Prostate gland (tissue), 2 donors: ENCODE measurements around the gene STK17B. TPM values are rescaled to one million over a fixed set of nuclear protein-coding genes. Genes with fewer than 3 reads are reported as not detected.

Experiments
- DNase-seq: peaks from one replicate; pipeline ENCODE4 v3.0.0-alpha.2; 2019; ENCODE audit warnings: low spot score
- H3K27ac ChIP-seq, 2 donors: fragments of 200-600 bp; sonication (generic); 2 replicates each; pipeline ENCODE4 v1.5.1; 2017 to 2019
- H3K27me3 ChIP-seq: fragments of 200-600 bp; sonication (generic); replicated peaks from 2 replicates; pipeline ENCODE4 v1.5.1; 2019; ENCODE audit not compliant: insufficient read depth
- H3K36me3 ChIP-seq, 2 donors: fragments of 200-600 bp; sonication (generic); 1 replicate in 1 of 2; 2 replicates in 1 of 2; pipeline versions ENCODE4 v1.5.1 to v1.8.1; 2017 to 2019
- H3K4me1 ChIP-seq: fragments of 200-600 bp; sonication (generic); replicated peaks from 2 replicates; pipeline ENCODE4 v1.5.1; 2019
- H3K4me3 ChIP-seq, 2 donors: fragments of 200-600 bp; sonication (generic); 2 replicates each; pipeline ENCODE4 v1.5.1; 2017 to 2019
- H3K9me3 ChIP-seq: fragments of 200-600 bp; sonication (generic); 2 replicates; pipeline ENCODE4 v1.5.1; 2017
- CTCF ChIP-seq, 4 experiments: fragments of 200-600 bp in 2 of 4; fragments of 450-650 bp in 2 of 4; sonication (generic) in 2 of 4; IDR thresholded peaks; 1 replicate in 3 of 4; 2 replicates in 1 of 4; pipeline ENCODE4 v1.5.1; 2016 to 2019; ENCODE audit warnings: antibody characterized with exemption in 4 of 4, mild to moderate bottlenecking in 2 of 4, moderate library complexity in 2 of 4
- POLR2A ChIP-seq: fragments of 450-650 bp; IDR thresholded peaks from one replicate; pipeline ENCODE4 v1.6.1; 2016; ENCODE audit warnings: antibody characterized with exemption, mild to moderate bottlenecking
- POLR2AphosphoS5 ChIP-seq: sonication (generic); formaldehyde crosslinking; IDR thresholded peaks from one replicate; pipeline ENCODE4 v1.6.1; 2017; ENCODE audit warnings: antibody characterized with exemption
- WGBS: methylation state at CpG from one replicate; pipeline ENCODE4 v1.1.5; 2018; 5-methylcytosine and 5-hydroxymethylcytosine counted together
- intact Hi-C: fragments of 100-400 bp; cut with DNase I; formaldehyde crosslinking; loops from one replicate; pipeline ENCODE4 v1.14.2; 2022
- total RNA-seq, 2 donors: library from RNA; depleted of rRNA; stranded (reverse); fragments of >200 nt; gene quantifications; one replicate each; pipeline ENCODE4 v1.1.0, GENCODE V29; 2016

STK17B gene
- total RNA-seq, 2 donors from 2014 or later = 24.6 to 25.0 TPM

DNA sequence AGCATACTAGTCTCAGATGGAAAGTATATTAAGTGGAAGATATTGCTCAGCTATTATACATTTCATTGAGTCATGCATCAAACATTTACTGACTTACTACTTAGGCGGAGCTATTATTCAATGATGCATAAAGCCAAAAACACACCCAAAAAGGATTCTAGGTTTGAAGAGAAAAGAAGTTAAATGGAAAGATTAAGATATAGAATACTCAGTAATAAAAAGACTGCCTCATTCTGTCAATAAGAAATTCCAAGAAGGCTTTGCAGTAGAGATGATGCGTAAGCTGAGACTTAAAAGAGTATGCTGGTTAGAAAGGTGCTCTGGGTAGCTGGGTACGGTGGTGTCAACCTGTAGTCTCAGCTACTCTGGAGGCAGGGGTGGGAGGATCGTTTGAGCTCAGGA lies 27.6 kb downstream of the STK17B start:
- DNase-seq = no peak
- H3K36me3 ChIP-seq = no peaks in the 10 kb centered on the region
- intact Hi-C loops = no loop called here
- H3K9me3 ChIP-seq = no peaks in the 10 kb centered on the region
- H3K27ac ChIP-seq = no peak overlapping the region
- H3K4me1 ChIP-seq = no peaks in the 10 kb centered on the region
- H3K4me3 ChIP-seq = no peak overlapping the region
- WGBS = 96% methylated on average over 4 of the region's 4 CpGs
- no peak for TF ChIP-seq POLR2A
- TF ChIP-seq POLR2AphosphoS5 = no peak
- no peak for TF ChIP-seq CTCF (IDR thresholded peaks at IDR 0.05)
- H3K27me3 ChIP-seq = no peaks in the 10 kb centered on the region

DNA sequence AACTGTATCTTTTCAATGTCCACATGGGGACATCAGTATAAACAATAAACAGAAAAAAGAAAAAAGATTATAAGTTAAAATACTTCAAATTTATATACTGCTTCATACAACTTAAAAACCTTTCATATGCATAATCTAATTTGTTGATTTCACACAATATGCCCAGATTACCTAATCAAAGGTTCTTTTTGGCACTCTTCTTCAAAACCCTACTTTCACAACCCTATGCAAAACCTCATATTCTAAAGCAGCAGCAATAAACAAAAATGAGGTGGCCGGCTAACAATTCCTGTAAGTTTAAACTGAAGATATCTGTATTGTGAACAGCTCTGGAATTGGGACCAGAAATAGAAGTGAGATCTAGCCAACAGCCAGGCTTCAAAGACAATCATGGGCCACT lies 28.6 kb downstream of the STK17B start:
- TF ChIP-seq POLR2AphosphoS5 (no peak), POLR2A (no peak), CTCF (IDR thresholded peaks at IDR 0.05) (no peak)
- no peak overlapping the region for H3K27ac ChIP-seq
- no peaks in the 10 kb centered on the region for H3K36me3 ChIP-seq
- WGBS = 89% methylated on average over 1 of the region's 1 CpG
- DNase-seq = no peak
- no peak overlapping the region for H3K4me3 ChIP-seq
- no peaks in the 10 kb centered on the region for H3K9me3 ChIP-seq
- H3K4me1 ChIP-seq = no peaks in the 10 kb centered on the region
- no peaks in the 10 kb centered on the region for H3K27me3 ChIP-seq
- intact Hi-C loops = no loop called here

- no peak overlapping the region for H3K4me3 ChIP-seq
- no peaks in the 10 kb centered on the region for H3K36me3 ChIP-seq
- H3K27ac ChIP-seq = no peak overlapping the region
- no peaks in the 10 kb centered on the region for H3K9me3 ChIP-seq
- no peak for DNase-seq
- no peaks in the 10 kb centered on the region for H3K27me3 ChIP-seq
- no peaks in the 10 kb centered on the region for H3K4me1 ChIP-seq
- TF ChIP-seq POLR2AphosphoS5 (no peak), POLR2A (no peak), CTCF (IDR thresholded peaks at IDR 0.05) (no peak)
- intact Hi-C loops = no loop called here
These were observed 31.2 kb downstream of the STK17B start for GRCh38 chr2:196140213-196140612.

- TF ChIP-seq POLR2AphosphoS5 = no peak
- TF ChIP-seq POLR2A = no peak
- TF ChIP-seq CTCF (IDR thresholded peaks at IDR 0.05) = no peak
- intact Hi-C loops = no loop called here
- Histone ChIP-seq H3K27ac (no peak overlapping the region), H3K4me3 (no peak overlapping the region), H3K36me3 (no peaks in the 10 kb centered on the region), H3K27me3 (no peaks in the 10 kb centered on the region), H3K4me1 (no peaks in the 10 kb centered on the region), H3K9me3 (no peaks in the 10 kb centered on the region)
- no peak for DNase-seq
- 95% methylated on average over 2 of the region's 2 CpGs for WGBS
These were observed 34.1 kb downstream of the STK17B start for GRCh38 chr2:196137271-196137670.

- Histone ChIP-seq H3K36me3 (no peaks in the 10 kb centered on the region), H3K27ac (no peak overlapping the region), H3K4me1 (no peaks in the 10 kb centered on the region), H3K4me3 (no peak overlapping the region), H3K27me3 (no peaks in the 10 kb centered on the region), H3K9me3 (no peaks in the 10 kb centered on the region)
- intact Hi-C loops = no loop called here
- no peak for TF ChIP-seq CTCF (IDR thresholded peaks at IDR 0.05)
- TF ChIP-seq POLR2A = no peak
- no peak for TF ChIP-seq POLR2AphosphoS5
- 77% methylated on average over 7 of the region's 7 CpGs for WGBS
- DNase-seq = no peak
These were observed 35.2 kb downstream of the STK17B start for GRCh38 chr2:196136151-196136550.
